GM18519 (cell line): ENCODE results near the gene C2orf80.
"Not testable (repeated sequence)": the region's sequence is repeated elsewhere in the genome, so short reads cannot be mapped to it uniquely, and the experiment has no call there.

Experiments used
- ATAC-seq: cut with Tn5 transposase; IDR thresholded peaks from one replicate; pipeline ENCODE4 v1.9.1; 2021; ENCODE audit warnings: mild to moderate bottlenecking, moderate library complexity; ENCODE audit not compliant: unreplicated experiment, low FRiP score

Gene C2orf80

GRCh38 chr2:208189810-208190503 is at the start of gene C2orf80:
C2orf80 (minus strand) TSS chr2:208190030; CDS start chr2:208186986, 3,044 bp downstream.
- no peak for ATAC-seq

GRCh38 chr2:208235860-208236259 is 46.0 kb upstream of the C2orf80 start:
- no peak for ATAC-seq

- ATAC-seq, result no peak
These were observed 45.0 kb upstream of the C2orf80 start for GRCh38 chr2:208234786-208235185.

- ATAC-seq, result no peak
These were observed 38.6 kb upstream of the C2orf80 start for GRCh38 chr2:208228476-208228875.

GRCh38 chr2:208227581-208228232 is 37.9 kb upstream of the C2orf80 start:
- no peak for ATAC-seq

- no peak for ATAC-seq
These were observed 35.0 kb upstream of the C2orf80 start for GRCh38 chr2:208224802-208225201.

GRCh38 chr2:208222351-208222750 is 32.5 kb upstream of the C2orf80 start:
- ATAC-seq, result no peak

GRCh38 chr2:208221873-208222272 is 32.0 kb upstream of the C2orf80 start:
- not testable (repeated sequence) for ATAC-seq

GRCh38 chr2:208210688-208211451 is 21.0 kb upstream of the C2orf80 start:
- ATAC-seq, result no peak

- ATAC-seq, result no peak
These were observed 18.7 kb upstream of the C2orf80 start for GRCh38 chr2:208208335-208209085.

- ATAC-seq, result no peak
These were observed 17.9 kb upstream of the C2orf80 start for GRCh38 chr2:208207769-208208168.

GRCh38 chr2:208204166-208204565 is 14.3 kb upstream of the C2orf80 start:
- ATAC-seq, result no peak

GRCh38 chr2:208195531-208195930 is 5.7 kb upstream of the C2orf80 start:
- ATAC-seq, result no peak

GRCh38 chr2:208192611-208193236 is 2.9 kb upstream of the C2orf80 start:
- no peak for ATAC-seq

- ATAC-seq, result no peak
These were observed 591 bp downstream of the C2orf80 start for GRCh38 chr2:208189069-208189809.

- ATAC-seq, result no peak
These were observed 2.9 kb downstream of the C2orf80 start for GRCh38 chr2:208186893-208187292.

GRCh38 chr2:208186465-208186864 is 3.4 kb downstream of the C2orf80 start:
- ATAC-seq, result no peak

GRCh38 chr2:208183972-208184705 is 5.7 kb downstream of the C2orf80 start:
- no peak for ATAC-seq

GRCh38 chr2:208183526-208183925 is 6.3 kb downstream of the C2orf80 start:
- ATAC-seq, result no peak
